HUES48 (cell line): Measurements from ENCODE around the gene TOMM5.
"Not testable (repeated sequence)": the region's sequence is repeated elsewhere in the genome, so short reads cannot be mapped to it uniquely, and the experiment has no call there.

Experiments
- H3K27ac ChIP-seq: one replicate; pipeline ENCODE4 v1.7.0; 2013; ENCODE audit warnings: low read depth, low read length, inconsistent platforms
- H3K27me3 ChIP-seq: 2 replicates; pipeline ENCODE4 v1.6.1; 2013; ENCODE audit warnings: mild to moderate bottlenecking, low read length; ENCODE audit not compliant: control insufficient read depth, insufficient read depth
- H3K36me3 ChIP-seq: 2 replicates; pipeline ENCODE4 v1.6.1; 2013; ENCODE audit warnings: low read length; ENCODE audit not compliant: control insufficient read depth, insufficient read depth
- H3K4me1 ChIP-seq: 2 replicates; pipeline ENCODE4 v1.6.1; 2013; ENCODE audit warnings: mild to moderate bottlenecking, low read length; ENCODE audit not compliant: control insufficient read depth, insufficient read depth
- H3K4me3 ChIP-seq: 2 replicates; pipeline ENCODE4 v1.5.1; 2013; ENCODE audit warnings: mild to moderate bottlenecking, low read depth, low read length
- H3K9ac ChIP-seq: 2 replicates; pipeline ENCODE4 v1.6.1; 2013; ENCODE audit warnings: mild to moderate bottlenecking, low read depth, low read length, moderate library complexity
- H3K9me3 ChIP-seq: 2 replicates; pipeline ENCODE4 v1.6.1; 2013; ENCODE audit warnings: low read length; ENCODE audit not compliant: control insufficient read depth, insufficient read depth

The TOMM5 gene

DNA sequence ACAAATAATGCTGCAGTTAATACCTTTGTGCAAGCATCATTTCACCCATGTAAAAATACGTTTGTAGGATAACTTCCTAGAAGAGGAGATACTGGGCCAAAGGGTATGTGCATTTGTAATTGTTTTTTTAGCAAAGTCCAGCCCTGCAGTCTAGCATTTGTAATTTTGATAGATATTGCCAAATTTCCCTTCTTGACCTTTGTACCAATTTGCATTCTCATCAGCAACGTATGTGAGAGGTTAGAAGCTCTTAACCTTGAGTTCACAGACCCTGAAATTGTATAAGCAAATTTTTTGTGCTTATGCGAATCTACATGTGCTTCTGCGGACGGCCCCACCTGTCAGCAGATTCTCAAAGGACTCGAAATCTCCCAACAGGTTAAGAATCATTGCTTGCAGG, 18.6 kb upstream of the TOMM5 start:
- no peaks in the 10 kb centered on the region for H3K27me3 ChIP-seq
- no peak overlapping the region for H3K9ac ChIP-seq
- H3K4me3 ChIP-seq: no peak overlapping the region
- no peaks in the 10 kb centered on the region for H3K4me1 ChIP-seq
- no peaks in the 10 kb centered on the region for H3K9me3 ChIP-seq
- H3K27ac ChIP-seq: no peak overlapping the region
- H3K36me3 ChIP-seq: no peaks in the 10 kb centered on the region

DNA sequence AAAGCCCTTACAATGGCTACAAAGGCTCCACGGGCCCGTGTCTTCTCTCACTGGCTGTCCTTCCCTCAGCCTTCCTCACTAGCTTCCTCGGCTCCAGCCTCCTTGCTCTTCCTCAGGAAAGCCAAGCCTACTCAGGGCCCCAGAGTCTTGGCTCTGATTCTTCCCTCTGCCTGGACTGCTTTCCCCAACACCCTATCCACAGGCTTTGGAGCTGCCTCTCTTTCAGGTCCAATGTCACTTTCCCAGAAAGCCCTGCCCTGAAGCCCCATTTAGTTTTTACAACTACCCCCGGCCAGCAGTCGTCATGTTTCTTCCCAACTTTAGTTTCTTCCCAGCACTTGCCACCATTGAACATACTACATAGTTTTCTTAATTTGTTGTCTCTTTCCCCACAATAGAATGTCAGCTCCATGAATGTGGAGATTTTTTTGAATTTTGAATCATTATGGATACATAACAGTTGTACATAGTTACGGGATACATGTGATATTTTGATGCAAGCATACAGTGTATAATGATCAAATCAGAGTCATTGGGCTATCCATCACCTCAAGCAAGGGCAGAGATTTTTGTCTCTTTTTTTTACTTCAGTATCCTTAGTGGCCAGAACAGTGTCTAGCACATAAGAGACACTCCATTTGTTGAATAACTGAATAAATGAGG, 17.5 kb upstream of the TOMM5 start:
- Histone ChIP-seq H3K4me1 (no peaks in the 10 kb centered on the region), H3K27me3 (no peaks in the 10 kb centered on the region), H3K9me3 (no peaks in the 10 kb centered on the region), H3K4me3 (no peak overlapping the region), H3K36me3 (no peaks in the 10 kb centered on the region), H3K9ac (no peak overlapping the region), H3K27ac (no peak overlapping the region)

DNA sequence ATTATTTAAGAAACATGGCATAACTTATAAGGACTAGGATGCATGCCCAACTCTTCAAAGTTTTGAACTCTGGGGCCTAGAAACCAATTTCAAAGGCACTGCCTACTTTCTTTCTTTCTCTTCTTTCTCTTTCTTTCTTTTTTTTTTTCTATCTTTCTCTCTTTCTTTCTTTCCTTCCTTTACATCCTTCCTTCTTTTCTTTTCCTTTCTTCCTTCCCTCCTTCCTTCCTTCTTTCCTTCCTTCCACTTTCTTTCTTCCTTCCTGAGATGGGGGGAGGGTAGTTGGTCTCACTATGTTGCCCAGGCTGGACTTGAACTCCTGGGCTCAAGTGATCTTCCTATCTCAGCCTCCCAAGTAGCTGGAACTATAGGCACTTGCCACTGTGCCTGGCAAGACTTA, 15.9 kb upstream of the TOMM5 start:
- Histone ChIP-seq H3K36me3 (no peaks in the 10 kb centered on the region), H3K4me1 (no peaks in the 10 kb centered on the region), H3K27me3 (no peaks in the 10 kb centered on the region), H3K4me3 (no peak overlapping the region), H3K9ac (no peak overlapping the region), H3K9me3 (no peaks in the 10 kb centered on the region), H3K27ac (no peak overlapping the region)

DNA sequence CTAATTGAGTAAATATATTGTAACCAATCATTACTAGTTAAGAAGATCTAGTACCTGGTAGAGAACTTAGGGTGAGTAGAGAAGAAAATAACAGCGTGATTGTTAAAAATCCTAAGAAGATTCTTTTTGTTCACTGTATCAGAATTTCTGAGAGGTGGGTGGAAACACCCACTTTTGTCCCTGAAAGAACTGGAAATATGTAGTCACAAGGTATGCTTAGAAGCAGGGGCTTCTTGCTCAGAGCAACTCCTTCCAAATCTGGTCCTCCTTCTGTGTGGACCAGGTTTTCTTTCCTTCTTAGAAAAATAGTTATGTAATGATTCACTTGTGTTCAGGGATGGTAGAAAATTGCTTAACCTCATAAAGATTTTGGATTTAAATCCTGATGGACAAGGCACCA, 11.9 kb upstream of the TOMM5 start:
- no peak overlapping the region for H3K4me3 ChIP-seq
- no peak overlapping the region for H3K27ac ChIP-seq
- no peaks in the 10 kb centered on the region for H3K27me3 ChIP-seq
- no peaks in the 10 kb centered on the region for H3K9me3 ChIP-seq
- no peaks in the 10 kb centered on the region for H3K4me1 ChIP-seq
- H3K9ac ChIP-seq: no peak overlapping the region
- no peaks in the 10 kb centered on the region for H3K36me3 ChIP-seq

DNA sequence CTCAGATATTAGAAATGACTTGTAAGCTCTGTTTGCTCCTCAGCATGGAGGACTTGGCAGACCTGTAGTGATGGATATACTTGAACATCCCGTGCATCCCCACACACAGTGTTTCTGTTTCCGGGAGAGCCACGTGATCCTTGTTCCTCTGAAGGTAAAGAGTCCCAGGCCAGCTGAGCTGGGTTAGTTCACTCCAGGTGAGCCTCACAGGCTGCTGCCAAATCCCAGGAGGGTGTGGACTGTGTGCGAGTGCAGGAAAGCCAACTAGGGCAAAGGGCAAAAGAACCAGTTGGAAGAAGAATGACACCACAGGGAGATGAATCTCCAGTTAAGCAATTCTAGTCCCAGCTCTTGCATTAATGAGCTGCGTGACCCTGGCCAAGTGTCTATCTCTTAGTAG, 10.4 kb upstream of the TOMM5 start:
- Histone ChIP-seq H3K4me3 (no peak overlapping the region), H3K27ac (no peak overlapping the region)

DNA sequence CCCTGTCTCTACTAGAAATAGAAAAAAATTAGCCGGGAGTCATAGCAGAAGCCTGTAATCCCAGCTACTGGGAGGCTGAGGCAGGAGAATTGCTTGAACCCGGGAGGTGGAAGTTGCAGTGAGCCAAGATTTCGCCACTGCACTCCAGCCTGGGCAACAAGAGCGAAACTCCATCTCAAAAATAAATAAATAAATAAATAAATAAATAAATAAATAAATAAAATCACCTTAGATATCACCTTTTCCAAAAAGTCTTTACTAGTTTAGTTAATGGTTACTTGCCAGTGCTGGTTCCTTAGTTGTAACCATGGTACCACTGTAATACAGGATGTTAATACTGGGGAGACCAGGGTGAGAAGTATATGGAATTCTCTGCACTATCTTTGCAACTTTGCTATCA, 9.7 kb upstream of the TOMM5 start:
- H3K27ac ChIP-seq, H3K9me3 ChIP-seq, H3K36me3 ChIP-seq, H3K4me3 ChIP-seq, H3K27me3 ChIP-seq, H3K4me1 ChIP-seq, H3K9ac ChIP-seq: not testable (repeated sequence)

More for the DNA sequence above, 10.4 kb upstream of the TOMM5 start:
- Histone ChIP-seq H3K36me3 (no peaks in the 10 kb centered on the region), H3K9ac (no peak overlapping the region), H3K27me3 (no peaks in the 10 kb centered on the region), H3K9me3 (no peaks in the 10 kb centered on the region), H3K4me1 (no peaks in the 10 kb centered on the region)

DNA sequence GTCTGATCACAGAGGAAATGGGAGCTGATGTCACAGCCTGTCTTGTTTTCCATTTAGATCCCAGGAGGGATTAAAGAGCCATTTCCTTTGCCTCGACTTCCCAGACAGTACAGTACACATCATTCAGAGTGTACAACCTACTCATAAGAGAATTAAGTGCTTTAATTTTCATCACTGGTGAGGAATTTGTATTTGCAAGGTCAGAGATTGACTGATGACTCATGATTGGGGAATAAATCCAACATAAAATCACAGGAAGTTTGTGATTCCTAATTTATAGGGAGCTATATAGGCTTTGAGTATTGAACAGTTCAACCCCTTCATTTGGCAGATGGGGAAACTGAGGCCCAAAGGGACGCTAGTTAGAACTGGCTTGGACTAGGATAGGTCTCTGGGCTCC, 4.1 kb upstream of the TOMM5 start:
- Histone ChIP-seq H3K4me3 (no peak overlapping the region), H3K27ac (no peak overlapping the region), H3K27me3 (peaks cover 30% of the 10 kb centered on the region), H3K9me3 (no peaks in the 10 kb centered on the region), H3K9ac (no peak overlapping the region), H3K4me1 (no peaks in the 10 kb centered on the region), H3K36me3 (no peaks in the 10 kb centered on the region)

DNA sequence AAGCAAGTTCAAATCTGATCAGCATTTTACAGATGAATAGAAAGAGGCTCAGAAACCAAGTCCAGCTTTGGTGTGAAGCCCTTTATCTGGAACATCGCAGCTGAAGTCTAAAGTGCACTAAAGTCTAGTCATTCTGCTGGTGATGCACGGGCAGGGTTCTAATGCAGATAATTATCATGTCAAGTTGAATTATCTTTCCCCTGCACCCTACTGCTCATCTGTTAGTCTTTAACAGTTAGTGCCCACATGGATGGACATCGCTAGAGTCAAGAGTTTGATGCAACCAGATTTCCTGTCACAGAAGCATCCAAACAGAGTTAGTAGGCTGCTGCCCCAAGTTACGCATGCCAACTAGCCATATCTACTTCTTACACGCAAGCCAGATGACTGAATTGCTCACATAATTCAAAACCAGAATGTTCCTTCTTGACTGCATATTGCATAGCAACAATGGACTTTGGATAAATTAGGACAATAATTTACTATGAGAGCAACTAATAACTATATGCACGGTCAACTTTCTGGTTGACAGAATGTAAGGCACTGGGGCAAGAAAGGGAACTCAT, 1.6 kb upstream of the TOMM5 start:
- H3K4me1 ChIP-seq: peaks cover 7% of the 10 kb centered on the region; the same call in 1 of the 2 replicates
- peaks cover 30% of the 10 kb centered on the region for H3K27me3 ChIP-seq
- H3K4me3 ChIP-seq: no peak overlapping the region
- H3K36me3 ChIP-seq: peaks cover 11% of the 10 kb centered on the region
- H3K27ac ChIP-seq: no peak overlapping the region
- no peaks in the 10 kb centered on the region for H3K9me3 ChIP-seq
- no peak overlapping the region for H3K9ac ChIP-seq

DNA sequence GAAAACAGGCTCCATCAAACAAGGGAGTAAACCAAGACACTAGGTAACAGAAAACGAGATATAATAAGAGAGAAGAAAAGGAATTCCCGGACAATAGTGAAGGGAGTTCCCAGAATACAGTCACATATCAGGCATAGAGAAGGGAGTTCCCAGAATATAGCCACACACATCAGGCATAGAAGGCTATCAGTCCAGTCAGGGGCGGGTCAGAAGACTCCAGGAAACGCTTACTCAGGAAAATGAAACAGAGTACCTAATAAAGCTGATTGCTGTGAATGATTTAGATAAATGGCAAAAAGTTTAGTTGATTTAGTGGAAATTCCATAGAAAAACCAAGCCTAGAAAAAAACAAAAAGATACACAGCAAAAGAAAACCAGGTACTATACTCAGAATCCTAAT, 4.9 kb downstream of the TOMM5 start:
- 0 out of 2 replicates have a peak, but pooled peaks cover 3% of the 10 kb centered on the region for H3K27me3 ChIP-seq
- no peak overlapping the region for H3K9ac ChIP-seq
- peaks cover 7% of the 10 kb centered on the region; the same call in 1 of the 2 replicates for H3K4me1 ChIP-seq
- no peaks in the 10 kb centered on the region for H3K9me3 ChIP-seq
- no peak overlapping the region for H3K4me3 ChIP-seq
- peaks cover 73% of the 10 kb centered on the region for H3K36me3 ChIP-seq
- H3K27ac ChIP-seq: no peak overlapping the region

DNA sequence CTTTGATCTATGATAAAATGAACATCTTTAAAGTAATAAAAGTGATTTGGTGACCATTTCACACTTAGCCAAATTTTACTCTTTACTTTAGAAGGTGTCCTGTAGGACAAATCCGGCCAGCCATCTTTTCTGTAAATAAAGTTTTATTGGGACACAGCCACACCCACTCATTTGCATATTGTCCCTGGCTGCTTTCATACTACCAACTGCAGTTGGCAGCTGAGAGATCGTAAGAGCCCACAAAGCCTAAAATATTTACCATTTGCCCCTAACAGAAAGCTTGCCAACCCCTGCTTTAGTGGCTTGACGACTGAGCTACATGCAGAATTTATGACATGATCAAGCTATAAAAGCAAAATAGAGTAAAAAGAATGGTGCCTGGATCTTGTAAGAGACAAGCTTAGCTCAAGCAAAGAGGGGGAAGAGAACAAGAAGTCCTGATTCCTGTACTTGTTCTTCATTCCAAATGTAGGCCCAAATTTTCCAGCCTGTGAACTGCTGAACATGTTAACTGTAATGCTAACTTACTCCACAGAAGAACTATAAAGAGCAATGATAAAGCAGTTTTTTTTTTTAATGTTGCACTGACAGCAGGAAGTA, 8.8 kb downstream of the TOMM5 start:
- no peaks in the 10 kb centered on the region for H3K9me3 ChIP-seq
- H3K27ac ChIP-seq: no peak overlapping the region
- H3K4me3 ChIP-seq: no peak overlapping the region
- H3K4me1 ChIP-seq: no peaks in the 10 kb centered on the region
- H3K9ac ChIP-seq: no peak overlapping the region
- no peaks in the 10 kb centered on the region for H3K27me3 ChIP-seq
- H3K36me3 ChIP-seq: peaks cover 78% of the 10 kb centered on the region

DNA sequence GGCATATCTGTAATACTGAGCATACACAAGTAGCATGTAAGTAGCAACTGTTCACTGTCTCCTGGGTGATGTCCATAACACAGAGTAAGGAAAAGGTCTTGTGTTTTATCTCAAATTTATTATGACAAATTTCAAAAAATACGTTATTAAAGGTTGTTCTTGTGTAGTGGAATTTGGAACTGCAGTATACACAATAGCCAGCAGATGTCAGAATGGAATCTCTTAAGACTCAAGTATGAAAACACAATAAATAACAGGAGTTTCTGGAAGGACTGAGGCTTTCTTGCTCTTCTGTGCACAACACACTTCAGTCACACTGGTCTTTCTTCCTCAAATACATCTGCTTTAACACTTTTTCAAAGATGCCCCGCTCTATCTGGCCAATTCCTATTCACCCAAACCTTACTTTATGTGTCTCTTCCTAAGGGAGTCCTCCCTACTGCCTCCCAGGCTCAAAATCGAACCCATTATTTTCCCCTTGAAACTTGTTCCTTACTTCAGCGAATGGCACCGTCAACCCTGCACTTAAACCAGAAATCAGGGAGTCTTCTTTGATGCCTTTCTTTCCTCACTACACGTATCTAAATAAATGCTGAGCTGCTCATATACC, 9.7 kb downstream of the TOMM5 start:
- H3K4me1 ChIP-seq: no peaks in the 10 kb centered on the region
- no peaks in the 10 kb centered on the region for H3K9me3 ChIP-seq
- H3K4me3 ChIP-seq: no peak overlapping the region
- H3K27me3 ChIP-seq: no peaks in the 10 kb centered on the region
- H3K36me3 ChIP-seq: peaks cover 69% of the 10 kb centered on the region
- no peak overlapping the region for H3K27ac ChIP-seq
- H3K9ac ChIP-seq: no peak overlapping the region
